Measurements from ENCODE around the gene PCSK9.
"Not testable (repeated sequence)": the region's sequence is repeated elsewhere in the genome, so short reads cannot be mapped to it uniquely, and the experiment has no call there.

Gene PCSK9

DNA sequence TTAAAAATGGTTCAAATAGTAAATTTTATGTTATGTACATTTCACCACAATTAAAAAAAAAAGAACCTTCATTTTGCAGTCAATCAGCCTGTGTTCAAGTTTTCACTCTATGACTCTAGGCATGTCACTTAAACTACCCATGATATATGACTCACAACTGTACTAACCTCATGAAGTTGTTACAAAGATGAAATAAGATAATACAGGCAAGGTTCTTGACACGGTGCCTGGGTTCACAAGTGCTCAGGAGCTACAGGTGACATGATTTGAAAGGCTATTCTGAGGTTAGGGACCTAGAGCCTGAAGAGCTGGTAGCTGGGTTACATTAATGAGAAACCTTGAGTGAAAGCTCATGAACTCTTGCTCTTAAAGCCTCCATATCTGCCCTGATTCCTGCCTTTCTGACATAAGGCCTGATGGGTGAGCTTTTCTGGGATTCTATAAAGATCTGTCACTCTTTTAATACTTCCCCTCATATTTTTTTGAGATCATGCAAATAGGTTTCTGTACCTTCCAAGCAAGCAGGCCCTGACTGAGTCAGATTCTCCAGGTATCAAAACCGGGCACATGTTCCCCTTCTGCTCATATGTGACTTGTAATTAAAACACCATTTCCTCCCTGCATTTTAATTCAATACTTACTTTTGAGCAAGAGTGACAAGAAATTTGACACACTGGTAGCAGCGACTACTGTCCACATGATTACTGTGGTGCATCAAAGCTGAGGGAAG is 34.0 kb downstream of the PCSK9 start:
- in situ Hi-C loops (cut with MboI; ENCODE audit: low sequenced_read_pairs), result no loop called here

DNA sequence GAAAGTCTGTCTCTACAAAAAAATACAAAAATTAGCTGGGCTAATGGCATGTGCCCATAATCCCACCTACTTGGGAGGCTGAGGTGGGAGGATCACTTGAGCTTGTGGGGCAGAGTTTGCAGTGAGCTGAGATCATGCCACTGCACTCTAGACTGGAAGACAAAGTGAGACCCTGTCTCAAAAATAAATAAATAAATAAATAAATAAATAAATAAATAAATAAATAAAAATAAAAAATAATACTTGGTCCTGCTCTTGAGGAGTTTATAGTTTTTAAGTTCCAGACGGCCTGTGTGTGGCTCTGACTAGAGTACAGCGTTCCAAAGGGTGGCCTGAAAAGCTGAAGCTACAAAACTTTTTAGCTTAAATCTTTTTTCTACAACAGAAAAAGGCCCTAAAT is 35.1 kb downstream of the PCSK9 start:
- in situ Hi-C loops (cut with MboI; ENCODE audit: low sequenced_read_pairs), result no loop called here

DNA sequence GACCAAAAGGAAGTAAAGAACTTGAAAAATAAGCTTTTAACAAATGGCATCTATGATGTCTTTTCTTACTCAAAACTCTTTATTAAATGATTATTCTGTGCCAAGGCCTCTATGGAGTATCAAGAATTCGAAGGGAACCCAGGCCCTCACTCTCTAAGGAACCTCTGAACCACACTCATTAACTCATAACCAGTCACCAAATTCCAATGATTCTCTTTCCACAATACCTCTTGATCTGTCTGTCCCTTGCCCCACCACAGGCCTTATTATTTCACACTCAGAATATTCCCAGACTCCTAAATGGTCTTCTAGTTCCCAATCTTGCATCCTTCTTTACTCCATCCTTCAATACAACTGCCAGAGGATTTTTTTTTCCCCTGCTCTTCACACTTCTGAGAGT is 37.0 kb downstream of the PCSK9 start:
- in situ Hi-C loops (cut with MboI; ENCODE audit: low sequenced_read_pairs), result no loop called here

DNA sequence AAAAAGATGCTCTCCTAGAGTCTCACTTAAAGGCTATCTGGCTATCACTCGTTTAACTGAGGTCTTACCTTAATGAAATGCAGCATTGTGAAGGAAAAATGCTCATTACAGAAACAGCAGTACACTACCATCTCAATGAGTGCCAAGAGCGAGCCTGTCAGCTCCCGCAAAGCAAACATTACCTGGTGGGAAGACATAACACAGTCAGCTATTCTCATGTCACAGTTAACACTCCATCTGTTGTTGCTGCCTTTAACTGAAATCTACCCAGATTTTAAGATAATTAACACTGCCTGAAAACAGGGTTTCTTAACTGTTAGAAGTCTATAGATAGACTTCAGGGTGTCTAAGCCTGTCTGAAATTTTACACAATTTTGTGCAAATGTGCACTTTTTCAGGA is 39.1 kb downstream of the PCSK9 start:
- in situ Hi-C loops (cut with MboI; ENCODE audit: low sequenced_read_pairs), result no loop called here

DNA sequence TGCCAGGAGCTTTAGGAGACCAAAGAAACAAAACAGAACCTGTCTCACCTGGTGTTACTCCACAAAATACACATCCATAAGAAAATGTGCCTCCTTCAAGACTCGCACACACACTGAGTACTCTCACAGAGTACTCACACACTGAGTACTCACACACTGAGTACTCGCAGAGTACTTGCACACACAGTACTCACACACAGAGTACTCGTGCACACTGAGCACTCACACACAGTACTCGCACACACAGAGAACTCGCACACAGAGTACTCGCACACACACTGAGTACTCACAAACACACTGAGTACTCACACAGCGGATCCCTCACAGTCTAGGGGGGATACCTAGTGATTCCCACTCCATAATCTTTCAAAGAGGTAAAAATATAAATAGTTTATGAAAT is 40.3 kb downstream of the PCSK9 start:
- in situ Hi-C loops (cut with MboI; ENCODE audit: low sequenced_read_pairs), result no loop called here

DNA sequence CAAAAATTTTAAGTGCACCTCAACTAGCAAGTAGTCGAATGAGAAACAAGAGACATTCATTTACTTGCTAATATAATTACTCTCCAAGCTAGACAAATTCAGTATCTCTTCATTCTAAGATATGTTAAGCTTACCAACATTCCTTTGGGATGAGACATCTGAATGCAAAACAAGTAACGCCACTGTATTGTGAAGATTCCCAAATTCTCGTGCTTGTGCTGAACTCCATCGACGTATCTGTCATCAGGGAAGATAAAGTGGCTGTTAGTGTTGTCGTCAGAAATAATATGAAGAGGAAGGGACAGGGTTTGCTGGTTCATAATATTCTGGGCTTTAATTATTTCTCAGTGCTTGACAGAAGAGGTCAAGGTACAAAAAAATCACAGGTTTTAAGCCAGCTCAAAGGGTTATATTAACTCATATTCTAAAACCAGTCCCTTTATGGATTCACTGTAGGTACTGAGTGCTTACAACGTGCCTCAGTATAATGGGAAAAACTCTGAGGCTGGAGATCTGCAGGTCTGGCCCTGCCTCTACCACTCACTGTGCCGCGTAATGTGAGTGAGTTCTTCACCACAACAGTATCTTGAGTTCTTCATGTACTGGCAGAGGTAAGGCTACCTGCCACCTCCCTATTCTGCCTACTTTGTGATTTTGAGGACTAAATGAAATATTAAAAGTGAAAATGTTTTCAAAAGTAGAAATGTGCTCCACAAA is 42.0 kb downstream of the PCSK9 start:
- in situ Hi-C loops (cut with MboI; ENCODE audit: low sequenced_read_pairs), result no loop called here

DNA sequence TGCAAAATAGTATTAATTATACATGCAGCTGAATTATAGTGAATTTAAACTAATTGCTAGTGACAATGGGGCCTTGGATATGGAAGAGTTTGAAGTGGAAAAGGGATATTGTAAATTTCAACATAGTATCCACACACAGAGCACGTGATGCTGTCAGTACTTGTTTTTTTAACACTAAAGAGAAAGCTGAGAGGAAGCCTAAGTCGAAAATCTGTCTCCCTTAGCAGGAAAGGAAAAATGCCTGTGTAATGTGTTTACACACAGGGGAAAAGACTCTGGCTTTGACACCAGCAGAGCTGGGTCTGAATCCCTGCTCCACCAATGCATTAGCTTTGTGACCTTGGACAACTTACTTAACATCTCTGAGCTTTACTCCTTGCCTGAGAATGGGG is 42.6 kb downstream of the PCSK9 start:
- in situ Hi-C loops (cut with MboI; ENCODE audit: low sequenced_read_pairs), result no loop called here

DNA sequence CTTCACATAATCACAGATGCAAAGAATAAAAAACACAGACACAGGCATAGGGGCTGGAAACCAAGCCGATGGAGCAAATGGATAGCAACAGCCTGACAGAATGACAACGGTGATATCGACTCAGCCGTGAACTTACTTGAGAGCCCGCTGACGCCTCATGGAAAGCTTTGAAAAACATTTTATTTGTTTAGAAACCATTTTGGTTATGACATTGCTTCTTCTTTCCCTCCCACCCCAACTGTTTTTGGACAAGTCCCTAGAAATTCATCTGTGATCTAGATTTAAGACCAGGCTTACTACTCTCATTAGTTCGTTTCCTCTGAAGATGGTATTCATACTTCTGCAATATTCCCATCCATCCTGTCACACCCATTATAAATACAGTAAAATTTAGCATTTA is 44.9 kb downstream of the PCSK9 start:
- in situ Hi-C loops (cut with MboI; ENCODE audit: low sequenced_read_pairs), result no loop called here

DNA sequence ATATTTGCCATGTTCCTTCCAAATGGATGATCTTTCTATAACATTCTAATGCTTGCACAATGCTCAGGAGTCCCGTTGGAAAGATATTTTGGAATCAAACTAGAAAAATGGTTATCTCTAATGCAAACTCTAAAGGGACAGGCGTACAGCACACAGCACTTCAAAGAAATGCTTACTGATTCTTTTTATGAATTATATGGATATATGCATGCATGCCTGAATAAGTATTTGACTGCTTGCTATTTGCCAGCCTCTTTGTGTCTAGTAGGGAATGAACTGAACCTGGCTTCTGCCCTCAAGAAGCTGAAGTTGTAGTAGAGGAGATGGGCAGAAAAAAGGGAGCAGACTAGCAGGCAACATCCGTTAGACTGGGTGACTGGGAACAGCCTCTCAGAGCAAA is 48.1 kb downstream of the PCSK9 start:
- in situ Hi-C loops (cut with MboI; ENCODE audit: low sequenced_read_pairs), result no loop called here

DNA sequence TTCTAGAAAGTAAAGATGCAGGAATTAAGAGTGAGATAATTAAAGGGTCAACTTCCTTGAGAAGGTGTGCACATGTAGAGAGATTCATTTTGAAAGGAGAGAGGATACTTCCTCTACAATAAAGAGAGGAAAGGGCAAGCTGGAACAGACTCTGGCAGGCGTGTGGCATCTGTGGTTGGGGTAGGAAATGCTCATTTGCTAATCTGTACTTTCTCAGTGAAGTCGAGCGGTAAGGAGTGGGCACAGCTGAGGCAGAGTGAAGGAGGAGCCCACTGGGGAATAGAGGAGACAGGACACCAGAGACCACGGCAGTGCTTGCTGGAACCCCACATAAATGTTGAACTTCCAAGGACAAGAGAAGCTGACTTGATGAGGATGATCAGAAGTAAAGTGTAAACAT is 49.1 kb downstream of the PCSK9 start:
- in situ Hi-C loops (cut with MboI; ENCODE audit: low sequenced_read_pairs), result no loop called here

DNA sequence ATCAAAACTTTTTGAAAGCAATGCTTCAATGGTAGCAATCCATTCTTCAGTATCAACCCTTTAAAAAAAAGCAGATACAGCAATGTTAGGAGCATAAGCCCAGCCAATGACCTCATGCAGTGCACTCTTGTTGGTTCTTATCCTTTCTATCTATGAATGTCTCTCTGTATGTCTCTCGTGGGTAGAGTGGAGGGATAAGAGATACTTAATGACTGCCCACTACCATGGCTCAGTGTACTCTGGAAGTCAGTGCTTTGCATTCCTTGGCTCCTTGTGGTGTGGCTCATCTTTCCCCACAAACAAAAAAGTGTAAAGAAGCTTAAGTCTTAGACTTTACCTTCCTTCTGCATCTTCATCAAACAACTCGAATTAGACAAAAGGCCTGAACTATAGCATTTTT is 50.3 kb downstream of the PCSK9 start:
- in situ Hi-C loops (cut with MboI; ENCODE audit: low sequenced_read_pairs), result no loop called here

DNA sequence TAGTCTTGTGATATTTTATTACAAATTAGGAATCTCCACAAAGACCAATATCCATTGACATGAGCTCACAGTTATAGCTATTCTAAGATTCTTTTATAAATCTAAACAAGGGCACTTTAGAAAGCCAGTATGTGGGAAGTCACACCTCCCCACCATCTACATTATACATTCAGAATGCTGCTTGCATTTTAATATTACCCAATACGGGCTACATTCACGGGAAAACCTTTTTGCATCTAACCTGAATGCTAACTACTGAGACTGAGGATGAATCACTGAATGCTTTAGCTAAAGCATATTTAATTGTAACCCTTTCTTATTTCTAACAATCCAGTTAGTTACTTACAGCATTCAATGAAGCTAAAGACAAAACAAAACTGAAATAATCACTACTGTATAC is 53.1 kb downstream of the PCSK9 start:
- in situ Hi-C loops (cut with MboI; ENCODE audit: low sequenced_read_pairs), result no loop called here

DNA sequence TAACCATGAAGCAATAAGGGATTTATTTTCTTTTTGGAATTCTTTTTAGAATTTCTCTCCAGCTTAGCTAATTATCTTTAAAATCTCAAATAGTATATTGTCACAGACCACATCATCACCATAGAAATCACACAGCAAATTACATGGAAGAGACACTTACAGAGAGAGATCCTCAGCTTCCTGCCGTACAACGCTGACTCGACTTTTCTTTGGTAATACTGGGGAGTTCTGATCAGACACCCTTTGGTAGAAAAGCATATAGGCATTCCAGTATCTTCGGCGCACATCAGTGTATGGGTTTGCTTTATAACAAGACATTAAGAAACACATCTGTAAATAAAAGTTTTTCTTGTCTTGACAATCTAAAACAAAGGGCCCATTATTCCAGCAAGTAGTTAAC is 55.7 kb downstream of the PCSK9 start:
- in situ Hi-C loops (cut with MboI; ENCODE audit: low sequenced_read_pairs), result no loop called here

DNA sequence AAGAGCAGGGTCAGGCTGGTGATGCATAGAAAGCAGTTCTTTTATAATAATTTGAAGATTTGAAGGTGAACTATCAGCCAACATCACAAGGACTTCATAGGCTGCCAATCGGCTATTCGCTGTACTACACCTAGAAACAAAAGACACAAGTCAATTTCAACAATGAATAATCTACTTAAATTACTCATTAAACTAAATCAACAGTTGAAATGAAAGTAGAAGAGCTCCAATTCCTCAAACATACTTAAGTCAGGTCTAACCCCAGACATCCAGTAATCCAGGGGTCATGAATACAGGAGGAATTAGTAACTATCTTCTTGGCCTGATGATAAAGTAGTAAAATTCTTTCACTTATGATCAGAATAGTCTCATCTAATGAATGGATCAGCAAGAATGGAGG is 64.5 kb downstream of the PCSK9 start:
- in situ Hi-C loops (cut with MboI; ENCODE audit: low sequenced_read_pairs), result no loop called here

DNA sequence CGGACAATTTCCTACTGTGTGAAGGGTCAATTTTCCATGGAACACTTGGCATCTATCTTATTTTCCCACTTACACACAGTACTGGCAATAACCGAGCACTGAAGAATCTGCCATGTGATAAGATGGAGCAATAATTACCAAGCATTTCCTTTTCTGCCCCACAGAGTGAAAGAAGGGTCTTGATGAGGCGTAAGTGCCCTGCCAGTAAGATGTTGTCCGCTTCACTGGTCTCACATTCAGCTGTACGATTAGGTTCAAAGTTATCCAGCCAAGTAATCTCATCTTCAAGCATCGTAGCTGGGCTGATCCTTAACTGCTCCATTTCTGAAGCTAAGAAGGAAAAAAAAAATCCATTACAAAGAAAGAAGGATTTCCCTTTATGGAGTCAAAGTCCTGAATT is 67.8 kb downstream of the PCSK9 start:
- in situ Hi-C loops (cut with MboI; ENCODE audit: low sequenced_read_pairs), result no loop called here

DNA sequence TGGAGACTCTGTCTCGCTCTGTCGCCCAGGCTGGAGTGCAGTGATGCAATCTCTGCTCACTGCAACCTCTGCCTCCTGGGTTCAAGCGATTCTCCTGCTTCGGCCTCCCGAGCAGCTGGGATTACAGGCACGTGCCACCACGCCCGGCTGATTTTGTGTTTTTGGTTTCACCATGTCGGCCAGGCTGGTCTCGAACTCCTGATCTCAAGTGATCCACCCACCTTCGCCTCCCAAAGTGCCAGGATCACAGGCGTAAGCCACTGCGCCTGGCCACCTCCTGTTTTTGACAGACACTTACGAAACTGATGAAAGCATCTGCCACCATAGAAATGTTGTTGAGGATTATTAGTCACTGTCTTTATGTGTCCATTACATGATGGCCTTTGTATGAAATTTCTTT is 69.7 kb downstream of the PCSK9 start:
- in situ Hi-C loops (cut with MboI; ENCODE audit: low sequenced_read_pairs), result not testable (repeated sequence)

All from HL-60/S4 (cell line).